ENCODE measurements around the gene VCX2. TPM values are rescaled to one million over a fixed set of nuclear protein-coding genes. Genes with fewer than 3 reads are reported as not detected.
"Not testable (repeated sequence)": the region's sequence is repeated elsewhere in the genome, so short reads cannot be mapped to it uniquely, and the experiment has no call there.

Gene VCX2
- not detected in 2 replicates for total RNA-seq (ENCODE audit: low replicate concordance)

- DNase-seq (ENCODE audit: low read depth): not testable (repeated sequence)
Measured at GRCh38 chrX:8171169-8171568, at the start of gene VCX2. Gene VCX2 (minus strand): TSS chrX:8171267. CDS start chrX:8170643, 624 bp downstream.

GRCh38 chrX:8204943-8205342 lies 33.9 kb upstream of the VCX2 start:
- TF ChIP-seq CTCF (IDR thresholded peaks at IDR 0.05; ENCODE audit: insufficient read depth, low read length): no peak
- no peak for DNase-seq (ENCODE audit: low read depth)
- no peak overlapping the region for H3K4me3 ChIP-seq (ENCODE audit: low read depth, low read length)

More at GRCh38 chrX:8171169-8171568, at the start of gene VCX2:
- H3K4me3 ChIP-seq (ENCODE audit: low read depth, low read length): not testable (repeated sequence)

GRCh38 chrX:8204169-8204935 lies 33.3 kb upstream of the VCX2 start:
- no peak for DNase-seq (ENCODE audit: low read depth)
- no peak for TF ChIP-seq CTCF (IDR thresholded peaks at IDR 0.05; ENCODE audit: insufficient read depth, low read length)
- no peak overlapping the region for H3K4me3 ChIP-seq (ENCODE audit: low read depth, low read length)

DNA sequence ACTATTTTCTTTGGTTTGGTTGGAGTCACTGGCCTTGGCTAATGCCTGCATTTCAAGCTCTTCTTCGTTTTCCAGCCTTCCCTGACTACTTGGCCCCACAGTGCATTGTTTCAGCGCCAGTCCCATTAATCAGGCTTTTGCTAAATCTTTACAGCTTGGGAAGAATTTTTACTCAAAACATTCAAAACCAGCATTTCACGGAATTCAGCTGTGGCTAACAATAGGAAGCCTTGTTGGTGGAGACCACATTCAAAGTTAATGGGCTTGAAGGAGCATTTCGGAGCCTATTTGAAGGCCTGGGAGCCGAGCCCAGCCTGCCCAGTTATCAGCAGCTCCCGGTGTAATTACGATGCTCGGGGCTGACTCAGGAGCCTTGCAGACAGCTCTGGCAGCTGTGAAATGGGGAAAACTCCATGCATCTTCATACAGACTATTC lies 30.8 kb upstream of the VCX2 start:
- no peak overlapping the region for H3K4me3 ChIP-seq (ENCODE audit: low read depth, low read length)
- TF ChIP-seq CTCF (IDR thresholded peaks at IDR 0.05; ENCODE audit: insufficient read depth, low read length): no peak
- DNase-seq (ENCODE audit: low read depth): peak; percentile 5

- no peak overlapping the region for H3K4me3 ChIP-seq (ENCODE audit: low read depth, low read length)
- TF ChIP-seq CTCF (IDR thresholded peaks at IDR 0.05; ENCODE audit: insufficient read depth, low read length): no peak
- DNase-seq (ENCODE audit: low read depth): no peak
Measured at GRCh38 chrX:8196776-8197175, 25.7 kb upstream of the VCX2 start.

GRCh38 chrX:8194216-8194615 lies 23.1 kb upstream of the VCX2 start:
- H3K4me3 ChIP-seq (ENCODE audit: low read depth, low read length): no peak overlapping the region
- TF ChIP-seq CTCF (IDR thresholded peaks at IDR 0.05; ENCODE audit: insufficient read depth, low read length): no peak
- DNase-seq (ENCODE audit: low read depth): no peak

DNA sequence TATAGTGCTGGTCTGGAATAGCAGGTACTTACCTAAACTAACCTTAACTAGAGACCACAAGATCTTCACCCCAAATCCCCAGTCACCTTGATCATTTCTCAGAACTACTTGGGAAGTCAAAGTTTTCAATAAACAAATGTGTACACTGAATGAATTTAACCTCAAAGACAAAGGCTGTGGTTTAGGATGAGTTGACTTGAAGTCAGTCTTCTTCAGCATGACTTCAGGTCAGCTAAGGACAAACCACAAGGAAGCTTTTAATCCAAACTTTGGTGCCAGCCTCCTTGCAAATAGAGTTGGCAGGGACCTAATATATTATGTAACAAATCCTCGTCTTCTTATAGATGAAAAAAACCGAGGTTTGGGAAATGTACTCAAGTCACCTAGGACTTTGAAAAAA lies 21.2 kb upstream of the VCX2 start:
- no peak for TF ChIP-seq CTCF (IDR thresholded peaks at IDR 0.05; ENCODE audit: insufficient read depth, low read length)
- DNase-seq (ENCODE audit: low read depth): no peak
- no peak overlapping the region for H3K4me3 ChIP-seq (ENCODE audit: low read depth, low read length)
